Adrenal gland (tissue), 12 donors: ENCODE measurements around the gene CCDC61. TPM values are rescaled to one million over a fixed set of nuclear protein-coding genes. Genes with fewer than 3 reads are reported as not detected.

ENCODE experiments used
- DNase-seq, 7 donors: peaks; one replicate each; pipeline ENCODE4 v3.0.0-alpha.2; 2019 to 2020
- H3K27ac ChIP-seq, 5 donors: fragments of 200-600 bp; sonication (generic) in 4 of 5; 1 replicate in 3 of 5; 2 replicates in 2 of 5; pipeline versions ENCODE4 v1.5.1 to v1.8.0; 2016 to 2020; ENCODE audit warnings: mild to moderate bottlenecking in 1 of 5
- H3K27me3 ChIP-seq: fragments of 200-600 bp; 2 replicates; pipeline ENCODE4 v1.8.0; 2021
- H3K36me3 ChIP-seq, 2 donors: fragments of 200-600 bp; replicated peaks in 1 of 2; 1 replicate in 1 of 2; 2 replicates in 1 of 2; pipeline versions ENCODE4 v1.5.1 to v1.8.0; 2018 to 2022
- H3K4me1 ChIP-seq, 2 donors: fragments of 200-600 bp; replicated peaks in 1 of 2; 1 replicate in 1 of 2; 2 replicates in 1 of 2; pipeline versions ENCODE4 v1.5.1 to v1.8.0; 2018 to 2021
- H3K4me3 ChIP-seq, 4 donors: fragments of 200-600 bp; sonication (generic) in 3 of 4; one replicate each; pipeline ENCODE4 v1.5.1; 2016 to 2018
- H3K9me3 ChIP-seq, 3 donors: fragments of 200-600 bp; sonication (generic) in 1 of 3; replicated peaks in 1 of 3; 1 replicate in 2 of 3; 2 replicates in 1 of 3; pipeline versions ENCODE4 v1.5.1 to v1.8.0; 2016 to 2021
- POLR2A ChIP-seq, 2 donors: fragments of 450-650 bp; IDR thresholded peaks; one replicate each; pipeline ENCODE4 v1.6.1; 2017; ENCODE audit warnings: antibody characterized with exemption in 2 of 2, mild to moderate bottlenecking in 2 of 2, moderate library complexity in 1 of 2
- WGBS, 4 donors: extraction: QIAGEN DNeasy Blood & Tissue Kit in 2 of 4; methylation state at CpG; one replicate each; pipeline versions ENCODE4 v1.1.5 to v1.1.7; 2013 to 2017; 5-methylcytosine and 5-hydroxymethylcytosine counted together
- intact Hi-C, 2 donors: fragments of 100-400 bp; cut with DNase I; formaldehyde crosslinking; loops; one replicate each; pipeline versions ENCODE4 v1.14.1 to v1.15.0; 2022 to 2023
- polyA plus RNA-seq, 3 donors: library from polyadenylated mRNA; stranded (reverse); fragments of 200-250 nt in 2 of 3; fragments of 350-450 nt in 1 of 3; fragmentation: Illumina TruSeq in 1 of 3; extraction: RNeasy Lipid Tissue Mini Kit (QIAGEN cat#74804) in 1 of 3; gene quantifications; one replicate each; pipeline ENCODE4 v1.2.3, GENCODE V29; 2013 to 2014
- total RNA-seq, 9 donors: library from RNA; depleted of rRNA in 4 of 9; stranded (reverse); fragments of >200 nt in 4 of 9; fragments of 120-200 nt in 1 of 9; fragmentation: NEBNext Ultra II Directional in 1 of 9; extraction: Animal tissue kit (Norgen Biotek cat#: 25700) in 1 of 9; gene quantifications; one replicate each; pipeline versions ENCODE4 v1.1.0 to v1.2.4, GENCODE V29; 2013 to 2023
- TF ChIP-seq, protein P1 (sequence below), 6 experiments: fragments of 450-650 bp in 4 of 6; fragments of 200-600 bp in 2 of 6; sonication (generic) in 1 of 6; IDR thresholded peaks; 1 replicate in 5 of 6; 2 replicates in 1 of 6; pipeline versions ENCODE4 v1.5.1 to v1.8.0; 2016 to 2021; ENCODE audit warnings: antibody characterized with exemption in 6 of 6, mild to moderate bottlenecking in 2 of 6, moderate library complexity in 1 of 6
- donor health status: healthy with polysubstance abuse.
- donor health status: Bipolar disorder and iron deficiency.
- donor health status: DM: yes; HTN: yes; CAD: no.
- donor health status: DM: no; HTN: no; CAD: no.
- donor health status: DM: no; HTN: no; CAD: no.
- donor health status: DM: yes; HTN: yes; CAD: no.

CCDC61 gene
- total and polyA plus RNA-seq, 12 donors = 2.8 to 45.9 (median 15.0) TPM

DNA sequence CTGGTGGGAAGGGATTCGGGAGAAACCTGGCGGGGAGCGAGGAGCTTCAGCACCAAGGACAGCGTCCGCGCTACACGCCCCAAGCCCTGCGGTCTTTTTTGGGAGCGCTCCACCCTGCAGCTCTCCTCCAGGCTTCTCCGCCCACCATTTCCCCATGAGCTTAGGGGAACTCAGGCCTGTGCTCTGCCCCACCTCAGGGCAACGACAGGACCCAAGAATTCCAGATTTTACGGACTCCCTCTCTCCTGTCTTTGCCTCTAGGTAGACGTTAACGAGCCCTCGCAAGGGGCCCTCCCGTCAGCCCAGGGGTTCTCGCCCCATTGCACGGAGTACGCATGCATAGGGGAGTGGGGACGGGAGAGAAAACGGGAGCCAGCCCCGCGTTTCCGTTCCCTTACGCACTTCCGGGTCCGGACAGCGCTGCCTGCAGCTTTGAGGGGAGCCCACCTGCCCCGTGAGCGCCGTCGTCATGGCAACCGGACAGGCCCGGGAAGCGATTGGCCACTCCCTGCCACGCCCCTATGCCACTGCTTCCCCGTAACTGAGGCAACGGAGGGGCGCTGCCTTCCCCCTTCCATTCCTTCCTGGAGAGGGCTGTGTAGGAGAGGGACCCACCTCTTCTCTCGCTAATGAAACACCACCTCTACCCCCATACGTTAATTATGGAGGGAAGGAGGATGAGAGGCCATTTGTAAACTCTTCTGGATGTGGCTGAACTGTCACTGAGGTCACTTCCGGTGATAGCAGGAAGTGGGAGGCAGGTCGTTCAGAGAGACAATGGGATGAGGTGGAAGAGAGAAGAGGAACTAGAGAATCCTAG lies 42.4 kb upstream of the CCDC61 start:
- H3K4me3 ChIP-seq = peak overlapping the region in 1 of 4 donors; percentile 32
- H3K27ac ChIP-seq = peak overlapping the region in 1 of 5 donors; percentile 38
- WGBS, 4 donors = 7 to 17% (median 9%) methylated on average over 14 to 43 of the region's 43 CpGs
- no peaks in the 10 kb centered on the region for H3K36me3 ChIP-seq
- intact Hi-C loops = no loop called here
- no peaks in the 10 kb centered on the region for H3K9me3 ChIP-seq
- DNase-seq = peak; percentile 37 to 94 (median 56)
- peaks cover 8% of the 10 kb centered on the region for H3K27me3 ChIP-seq
- H3K4me1 ChIP-seq = peaks cover 0 to 9% of the 10 kb centered on the region in 2 donors
- TF ChIP-seq, protein P1, sequence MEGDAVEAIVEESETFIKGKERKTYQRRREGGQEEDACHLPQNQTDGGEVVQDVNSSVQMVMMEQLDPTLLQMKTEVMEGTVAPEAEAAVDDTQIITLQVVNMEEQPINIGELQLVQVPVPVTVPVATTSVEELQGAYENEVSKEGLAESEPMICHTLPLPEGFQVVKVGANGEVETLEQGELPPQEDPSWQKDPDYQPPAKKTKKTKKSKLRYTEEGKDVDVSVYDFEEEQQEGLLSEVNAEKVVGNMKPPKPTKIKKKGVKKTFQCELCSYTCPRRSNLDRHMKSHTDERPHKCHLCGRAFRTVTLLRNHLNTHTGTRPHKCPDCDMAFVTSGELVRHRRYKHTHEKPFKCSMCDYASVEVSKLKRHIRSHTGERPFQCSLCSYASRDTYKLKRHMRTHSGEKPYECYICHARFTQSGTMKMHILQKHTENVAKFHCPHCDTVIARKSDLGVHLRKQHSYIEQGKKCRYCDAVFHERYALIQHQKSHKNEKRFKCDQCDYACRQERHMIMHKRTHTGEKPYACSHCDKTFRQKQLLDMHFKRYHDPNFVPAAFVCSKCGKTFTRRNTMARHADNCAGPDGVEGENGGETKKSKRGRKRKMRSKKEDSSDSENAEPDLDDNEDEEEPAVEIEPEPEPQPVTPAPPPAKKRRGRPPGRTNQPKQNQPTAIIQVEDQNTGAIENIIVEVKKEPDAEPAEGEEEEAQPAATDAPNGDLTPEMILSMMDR (IDR thresholded peaks at IDR 0.05) = no peak
- TF ChIP-seq POLR2A (IDR thresholded peaks at IDR 0.05) = no peak

GRCh38 chr19:45953676-45954075 lies 41.6 kb upstream of the CCDC61 start:
- no peak for DNase-seq
- Histone ChIP-seq H3K4me3 (no peak overlapping the region), H3K36me3 (no peaks in the 10 kb centered on the region), H3K9me3 (no peaks in the 10 kb centered on the region), H3K27ac (no peak overlapping the region), H3K27me3 (peaks cover 9% of the 10 kb centered on the region), H3K4me1 (peaks cover 0 to 9% of the 10 kb centered on the region in 2 donors)
- TF ChIP-seq POLR2A (IDR thresholded peaks at IDR 0.05) = no peak
- TF ChIP-seq, protein P1 (IDR thresholded peaks at IDR 0.05) = no peak
- WGBS, 4 donors = 67 to 90% (median 85%) methylated on average over 1 to 8 of the region's 8 CpGs
- intact Hi-C loops = no loop called here

GRCh38 chr19:45954156-45954555 lies 41.1 kb upstream of the CCDC61 start:
- Histone ChIP-seq H3K27ac (no peak overlapping the region), H3K4me3 (no peak overlapping the region), H3K4me1 (peaks cover 0 to 9% of the 10 kb centered on the region in 2 donors), H3K9me3 (no peaks in the 10 kb centered on the region), H3K36me3 (no peaks in the 10 kb centered on the region), H3K27me3 (peaks cover 12% of the 10 kb centered on the region)
- TF ChIP-seq POLR2A (IDR thresholded peaks at IDR 0.05) = no peak
- TF ChIP-seq, protein P1 (IDR thresholded peaks at IDR 0.05) = no peak
- peak in 1 of 7 donors; percentile 52 for DNase-seq
- WGBS, 4 donors = 25 to 60% (median 30%) methylated on average over 1 to 9 of the region's 9 CpGs
- intact Hi-C loops = no loop called here

- Histone ChIP-seq H3K4me1 (peaks cover 0 to 9% of the 10 kb centered on the region in 2 donors), H3K4me3 (no peak overlapping the region), H3K9me3 (no peaks in the 10 kb centered on the region), H3K27ac (peak overlapping the region in 1 of 5 donors; percentile 52), H3K27me3 (peaks cover 4% of the 10 kb centered on the region), H3K36me3 (no peaks in the 10 kb centered on the region)
- 41 to 47% (median 43%) methylated on average over 9 to 13 of the region's 13 CpGs for WGBS, 4 donors
- TF ChIP-seq, protein P1 (IDR thresholded peaks at IDR 0.05) = no peak
- TF ChIP-seq POLR2A (IDR thresholded peaks at IDR 0.05) = no peak
- intact Hi-C loops = no loop called here
- DNase-seq = peak in 6 of 7 donors; percentile 37 to 83 (median 60)
These were observed 39.2 kb upstream of the CCDC61 start for GRCh38 chr19:45955905-45956608.
